Upper lobe of right lung (tissue), 1 donor: ENCODE measurements around the gene GARS1. TPM values are rescaled to one million over a fixed set of nuclear protein-coding genes. Genes with fewer than 3 reads are reported as not detected.
A peak's percentile ranks its signal among the peaks of the same experiment; 100 is the strongest.

Source experiments
- ATAC-seq: fragments of 200-7000 bp; cut with Tn5 transposase; one replicate; pipeline ENCODE4 v1.9.1; 2020; ENCODE audit warnings: mild to moderate bottlenecking, moderate library complexity
- DNase-seq: peaks from one replicate; pipeline ENCODE4 v3.0.0-alpha.2; 2020
- H3K27ac ChIP-seq: fragments of 200-600 bp; one replicate; pipeline ENCODE4 v1.8.0; 2022
- H3K27me3 ChIP-seq: fragments of 200-600 bp; one replicate; pipeline ENCODE4 v1.8.0; 2022; ENCODE audit warnings: mild to moderate bottlenecking
- H3K36me3 ChIP-seq: fragments of 200-600 bp; one replicate; pipeline ENCODE4 v1.8.0; 2022
- H3K4me1 ChIP-seq: fragments of 200-600 bp; one replicate; pipeline ENCODE4 v1.8.0; 2022
- H3K4me3 ChIP-seq: fragments of 200-600 bp; one replicate; pipeline ENCODE4 v1.8.0; 2022; ENCODE audit warnings: mild to moderate bottlenecking
- H3K9me3 ChIP-seq: fragments of 200-600 bp; one replicate; pipeline ENCODE4 v1.8.0; 2022
- intact Hi-C: fragments of 100-400 bp; cut with DNase I; formaldehyde crosslinking; loops from one replicate; pipeline ENCODE4 v1.11.0; 2022
- total RNA-seq: library from RNA; stranded (reverse); fragmentation: NEBNext Ultra II Directional; extraction: Animal tissue kit (Norgen Biotek cat#: 25700); gene quantifications from one replicate; pipeline ENCODE4 v1.2.1, GENCODE V29; 2021
- TF ChIP-seq, protein P1 (sequence below): fragments of 200-600 bp; IDR thresholded peaks from one replicate; pipeline ENCODE4 v1.8.0; 2022; ENCODE audit warnings: antibody characterized with exemption
- donor health status: DM: no; HTN: yes; CAD: no; lungs with severe emphysema.

The GARS1 gene
- total RNA-seq, 1 donor from 2014 or later: 68.4 TPM

DNA sequence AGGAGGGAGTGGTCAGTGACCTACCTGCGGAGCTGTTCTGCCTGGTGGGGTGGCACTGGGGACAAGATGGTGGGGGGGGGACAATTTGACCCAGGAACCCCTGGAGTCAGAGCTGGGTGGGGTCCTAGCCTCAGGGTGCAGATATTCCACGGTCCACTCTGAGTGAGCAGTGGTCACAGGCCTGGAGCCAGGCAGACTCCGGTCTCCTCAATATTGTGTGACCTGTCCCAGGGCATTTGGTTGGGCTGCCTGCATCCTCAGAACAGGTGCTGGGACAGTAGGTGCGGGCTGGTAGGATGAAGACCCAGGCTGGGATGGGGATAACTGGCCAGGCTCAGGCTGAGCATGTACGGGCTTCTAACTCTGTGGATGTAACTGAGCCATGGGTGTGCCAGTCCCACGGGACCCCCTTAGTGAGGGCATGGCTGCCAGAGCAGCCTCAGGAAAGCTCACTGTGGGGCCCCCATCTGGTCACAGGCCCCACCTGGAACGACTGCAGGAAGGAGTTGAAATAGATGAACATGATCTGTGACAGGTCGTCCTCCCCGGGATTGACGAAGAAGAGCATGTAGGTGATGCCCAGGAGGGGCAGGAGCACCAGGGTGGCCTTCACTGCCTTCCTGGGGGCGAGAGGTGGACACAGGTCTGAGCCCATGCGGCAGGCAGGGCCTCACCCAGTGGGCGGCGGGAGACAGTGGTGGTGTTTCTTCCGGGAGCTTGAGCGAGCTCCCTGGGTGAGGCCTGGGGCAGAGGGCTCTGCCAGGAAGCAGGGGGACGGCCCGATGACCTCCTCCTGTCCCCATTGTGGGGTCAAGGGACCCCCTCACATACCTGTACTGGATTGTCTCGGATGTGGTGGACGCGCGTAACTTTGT lies 60.7 kb downstream of the GARS1 start:
- Histone ChIP-seq H3K4me1 (no peaks in the 10 kb centered on the region), H3K27me3 (no peaks in the 10 kb centered on the region), H3K9me3 (no peaks in the 10 kb centered on the region), H3K27ac (no peak overlapping the region), H3K4me3 (no peak overlapping the region), H3K36me3 (no peaks in the 10 kb centered on the region)
- intact Hi-C loops: no loop called here
- DNase-seq (peak; percentile 53), ATAC-seq (no peak)
- TF ChIP-seq, protein P1, sequence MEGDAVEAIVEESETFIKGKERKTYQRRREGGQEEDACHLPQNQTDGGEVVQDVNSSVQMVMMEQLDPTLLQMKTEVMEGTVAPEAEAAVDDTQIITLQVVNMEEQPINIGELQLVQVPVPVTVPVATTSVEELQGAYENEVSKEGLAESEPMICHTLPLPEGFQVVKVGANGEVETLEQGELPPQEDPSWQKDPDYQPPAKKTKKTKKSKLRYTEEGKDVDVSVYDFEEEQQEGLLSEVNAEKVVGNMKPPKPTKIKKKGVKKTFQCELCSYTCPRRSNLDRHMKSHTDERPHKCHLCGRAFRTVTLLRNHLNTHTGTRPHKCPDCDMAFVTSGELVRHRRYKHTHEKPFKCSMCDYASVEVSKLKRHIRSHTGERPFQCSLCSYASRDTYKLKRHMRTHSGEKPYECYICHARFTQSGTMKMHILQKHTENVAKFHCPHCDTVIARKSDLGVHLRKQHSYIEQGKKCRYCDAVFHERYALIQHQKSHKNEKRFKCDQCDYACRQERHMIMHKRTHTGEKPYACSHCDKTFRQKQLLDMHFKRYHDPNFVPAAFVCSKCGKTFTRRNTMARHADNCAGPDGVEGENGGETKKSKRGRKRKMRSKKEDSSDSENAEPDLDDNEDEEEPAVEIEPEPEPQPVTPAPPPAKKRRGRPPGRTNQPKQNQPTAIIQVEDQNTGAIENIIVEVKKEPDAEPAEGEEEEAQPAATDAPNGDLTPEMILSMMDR: no peak

- no peak overlapping the region for H3K27ac ChIP-seq
- ATAC-seq (no peak), DNase-seq (peak; percentile 40)
- TF ChIP-seq, protein P1: no peak
- no peaks in the 10 kb centered on the region for H3K9me3 ChIP-seq
- no peaks in the 10 kb centered on the region for H3K27me3 ChIP-seq
- no peaks in the 10 kb centered on the region for H3K36me3 ChIP-seq
- intact Hi-C loops: no loop called here
- H3K4me1 ChIP-seq: no peaks in the 10 kb centered on the region
- no peak overlapping the region for H3K4me3 ChIP-seq
Observed at GRCh38 chr7:30656006-30656957, 61.6 kb downstream of the GARS1 start.

DNA sequence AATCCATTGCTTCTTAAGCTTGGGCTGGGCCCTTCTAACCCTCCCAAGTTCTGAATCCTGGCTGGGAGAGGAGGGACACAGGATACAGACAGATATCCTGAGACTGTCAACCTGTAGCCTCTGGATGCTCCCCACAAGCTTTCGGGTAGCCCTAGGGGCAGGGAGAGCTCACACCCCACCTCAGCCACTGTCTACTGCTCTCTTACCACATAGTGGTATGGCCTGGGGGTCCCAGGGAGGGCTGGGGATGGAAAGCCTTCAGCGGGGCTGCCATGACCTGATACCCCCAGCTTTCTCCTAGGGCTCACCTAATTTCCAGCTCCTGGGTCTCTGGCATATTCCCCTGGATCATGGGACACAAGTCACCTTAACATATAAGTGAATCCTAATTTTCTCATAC lies 62.5 kb downstream of the GARS1 start:
- H3K27me3 ChIP-seq: no peaks in the 10 kb centered on the region
- DNase-seq (peak; percentile 26), ATAC-seq (no peak)
- no peak overlapping the region for H3K4me3 ChIP-seq
- no peaks in the 10 kb centered on the region for H3K9me3 ChIP-seq
- no peak overlapping the region for H3K27ac ChIP-seq
- intact Hi-C loops: no loop called here
- H3K4me1 ChIP-seq: no peaks in the 10 kb centered on the region
- H3K36me3 ChIP-seq: no peaks in the 10 kb centered on the region
- TF ChIP-seq, protein P1: no peak

DNA sequence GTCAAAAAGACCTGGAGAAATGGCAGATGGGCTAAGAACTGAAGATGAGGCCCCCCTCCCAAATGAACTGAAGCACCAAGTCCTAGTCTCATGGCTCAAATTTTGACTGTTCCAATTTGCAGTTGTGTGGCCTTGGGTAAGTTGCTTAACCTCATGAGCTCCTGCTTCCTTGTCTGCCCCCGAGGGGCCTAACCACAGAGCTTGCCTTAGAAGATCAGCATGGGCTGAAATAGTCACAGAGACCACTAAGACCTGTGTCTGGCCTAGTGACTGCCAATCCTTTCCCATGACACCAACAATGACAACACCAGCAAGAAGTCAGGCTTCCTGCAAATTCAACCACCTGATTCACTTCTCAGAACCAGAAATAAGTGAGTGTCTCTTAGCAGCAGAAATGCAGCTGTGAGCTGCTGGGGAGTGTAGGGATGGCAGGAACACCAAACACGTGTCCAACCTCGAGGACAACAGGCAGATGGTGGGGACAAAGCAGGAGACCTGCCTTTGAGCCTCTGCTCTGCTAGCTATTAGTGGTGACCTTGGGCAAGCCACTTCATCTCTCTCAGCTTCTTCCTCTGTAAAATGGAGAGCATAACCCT lies 63.9 kb downstream of the GARS1 start:
- Histone ChIP-seq H3K27me3 (no peaks in the 10 kb centered on the region), H3K9me3 (no peaks in the 10 kb centered on the region), H3K4me3 (no peak overlapping the region), H3K36me3 (no peaks in the 10 kb centered on the region), H3K4me1 (no peaks in the 10 kb centered on the region), H3K27ac (no peak overlapping the region)
- TF ChIP-seq, protein P1: no peak
- DNase-seq: no peak
- intact Hi-C loops: no loop called here
- ATAC-seq: no peak

GRCh38 chr7:30659312-30659711 lies 64.6 kb downstream of the GARS1 start:
- intact Hi-C loops: no loop called here
- no peaks in the 10 kb centered on the region for H3K27me3 ChIP-seq
- H3K36me3 ChIP-seq: no peaks in the 10 kb centered on the region
- ATAC-seq (no peak), DNase-seq (peak; percentile 42)
- no peaks in the 10 kb centered on the region for H3K9me3 ChIP-seq
- H3K27ac ChIP-seq: no peak overlapping the region
- no peak overlapping the region for H3K4me3 ChIP-seq
- H3K4me1 ChIP-seq: no peaks in the 10 kb centered on the region
- TF ChIP-seq, protein P1: no peak
